ENCODE measurements around the gene TMEM45B. TPM values are rescaled to one million over a fixed set of nuclear protein-coding genes. Genes with fewer than 3 reads are reported as not detected.

Gene TMEM45B
- polyA plus RNA-seq, 1 of the 3 experiments (the other 2 are of a cell fraction): not detected

GRCh38 chr11:129871914-129872313, 56.3 kb downstream of the TMEM45B start:
- H3K4me2 ChIP-seq: no peak overlapping the region
- no peaks in the 10 kb centered on the region for H3K9me2 ChIP-seq
- no peaks in the 10 kb centered on the region for H4K20me1 ChIP-seq (ENCODE audit: insufficient read depth)
- 86% methylated on average over 7 of the region's 7 CpGs for WGBS (ENCODE audit: low lambda C conversion rate)
- no peak overlapping the region for H3K9ac ChIP-seq
- no peak overlapping the region for H3K27ac ChIP-seq (ENCODE audit: low read depth in 2 of 2, low read length in 1 of 2)
- H3F3A ChIP-seq (replicated peaks; ENCODE audit: insufficient read depth): no peaks in the 10 kb centered on the region
- no peaks in the 10 kb centered on the region for H3K27me3 ChIP-seq (ENCODE audit: insufficient read depth)
- no peak overlapping the region for H3K4me3 ChIP-seq (ENCODE audit: low read depth in 2 of 2, low read length in 1 of 2)
- H3K4me1 ChIP-seq (ENCODE audit: control insufficient read depth in 1 of 2, insufficient read depth in 2 of 2, low read depth in 1 of 2, low read length in 1 of 2): no peaks in the 10 kb centered on the region
- peaks cover 29 to 86% of the 10 kb centered on the region in 2 experiments for H3K36me3 ChIP-seq (replicated peaks in 1 of 2; ENCODE audit: control insufficient read depth in 1 of 2, insufficient read depth in 2 of 2, low read length in 1 of 2)
- H2AFZ ChIP-seq (ENCODE audit: low read depth): no peak overlapping the region
- no peak for TF ChIP-seq NRF1 (IDR thresholded peaks at IDR 0.05; ENCODE audit: low read depth, low read length)
- no peak for TF ChIP-seq FOXJ3 (CRISPR knock-in tag; IDR thresholded peaks at IDR 0.05)
- TF ChIP-seq PBX3 (IDR thresholded peaks at IDR 0.05): no peak
- no peak for TF ChIP-seq JUND (IDR thresholded peaks at IDR 0.05)
- TF ChIP-seq YY1 (IDR thresholded peaks at IDR 0.05; ENCODE audit: low read depth): no peak
- no peak for TF ChIP-seq MXI1 (IDR thresholded peaks at IDR 0.05; ENCODE audit: low read depth, low read length)
- no peak for TF ChIP-seq TCF12 (IDR thresholded peaks at IDR 0.05)
- TF ChIP-seq EP300 (IDR thresholded peaks at IDR 0.05; ENCODE audit: borderline replicate concordance in 1 of 2, low read depth in 1 of 2, low read length in 1 of 2): no peak
- ChIA-PET CTCF (interaction anchor here (1.1 kb wide), 1 partner anchor 27 kb away, joined by 3 read pairs; no protein-coding TSS in a partner anchor), POLR2A (no interaction called here)
- no peaks in the 10 kb centered on the region for H3K79me2 ChIP-seq (ENCODE audit: insufficient read depth)
- no peak for DNase-seq
- H3K9me3 ChIP-seq: no peaks in the 10 kb centered on the region

GRCh38 chr11:129880311-129880710, 64.7 kb downstream of the TMEM45B start:
- Histone ChIP-seq H2AFZ (ENCODE audit: low read depth) (no peak overlapping the region), H4K20me1 (ENCODE audit: insufficient read depth) (no peaks in the 10 kb centered on the region), H3K9me3 (no peaks in the 10 kb centered on the region), H3K4me3 (ENCODE audit: low read depth in 2 of 2, low read length in 1 of 2) (no peak overlapping the region), H3K4me1 (ENCODE audit: control insufficient read depth in 1 of 2, insufficient read depth in 2 of 2, low read depth in 1 of 2, low read length in 1 of 2) (no peaks in the 10 kb centered on the region), H3K4me2 (no peak overlapping the region), H3K27me3 (ENCODE audit: insufficient read depth) (no peaks in the 10 kb centered on the region), H3K36me3 (replicated peaks in 1 of 2; ENCODE audit: control insufficient read depth in 1 of 2, insufficient read depth in 2 of 2, low read length in 1 of 2) (peaks cover 38 to 91% of the 10 kb centered on the region in 2 experiments), H3F3A (replicated peaks; ENCODE audit: insufficient read depth) (no peaks in the 10 kb centered on the region), H3K9ac (no peak overlapping the region), H3K9me2 (no peaks in the 10 kb centered on the region), H3K27ac (ENCODE audit: low read depth in 2 of 2, low read length in 1 of 2) (no peak overlapping the region), H3K79me2 (ENCODE audit: insufficient read depth) (no peaks in the 10 kb centered on the region)
- 96% methylated on average over 3 of the region's 3 CpGs for WGBS (ENCODE audit: low lambda C conversion rate)
- ChIA-PET POLR2A (no interaction called here), CTCF (interaction anchor here (1.0 kb wide), 1 partner anchor 38 kb away, joined by 3 read pairs; no protein-coding TSS in a partner anchor)
- DNase-seq: no peak
- TF ChIP-seq GABPA (IDR thresholded peaks at IDR 0.05; ENCODE audit: low read depth): no peak
- no peak for TF ChIP-seq CHD2 (IDR thresholded peaks at IDR 0.05; ENCODE audit: low read length, partially characterized antibody)
- TF ChIP-seq TEAD4 (IDR thresholded peaks at IDR 0.05; ENCODE audit: borderline replicate concordance, insufficient read depth): no peak
- no peak for TF ChIP-seq ZBTB33 (IDR thresholded peaks at IDR 0.05; ENCODE audit: borderline replicate concordance, low read depth)
- TF ChIP-seq CTCF (IDR thresholded peaks at IDR 0.05): no peak
- TF ChIP-seq EZH2phosphoT487 (IDR thresholded peaks at IDR 0.05; ENCODE audit: borderline replicate concordance, low read depth): no peak
- no peak for TF ChIP-seq RFX5 (IDR thresholded peaks at IDR 0.05; ENCODE audit: low read length)
- TF ChIP-seq PBX3 (IDR thresholded peaks at IDR 0.05): no peak
- TF ChIP-seq REST (IDR thresholded peaks at IDR 0.05; ENCODE audit: low read depth, low read length): no peak
- TF ChIP-seq MAX (IDR thresholded peaks at IDR 0.05; ENCODE audit: low read depth): no peak
- no peak for TF ChIP-seq NRF1 (IDR thresholded peaks at IDR 0.05; ENCODE audit: low read depth, low read length)
